ENCODE data around the gene MLH1.

The MLH1 gene

DNA sequence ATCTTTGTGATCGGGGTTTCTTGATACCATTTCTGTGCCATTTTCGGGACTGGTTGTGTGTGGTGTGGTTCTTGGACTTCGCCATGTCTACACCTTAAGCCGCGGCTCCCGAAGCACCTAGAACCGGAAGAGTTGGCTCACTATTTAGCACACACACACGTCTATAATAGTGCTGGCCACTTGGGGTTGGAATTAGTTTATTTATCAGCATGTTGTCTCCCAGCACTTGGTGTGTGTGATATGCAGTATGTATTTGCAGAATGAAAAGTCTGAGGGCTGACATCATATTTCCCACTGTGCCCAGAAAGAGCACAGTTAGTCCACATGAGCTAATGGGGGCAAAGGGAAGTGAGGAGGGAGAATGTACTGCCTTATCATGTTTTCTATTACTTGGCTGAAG is 23.6 kb downstream of the MLH1 start:
- H3K27ac ChIP-seq (ENCODE audit: low read depth, low read length) = no peak overlapping the region
- H3K36me3 ChIP-seq (ENCODE audit: control insufficient read depth in 1 of 2, insufficient read depth in 2 of 2, low read length in 2 of 2) = peaks cover 42 to 82% of the 10 kb centered on the region in 2 donors
- no peaks in the 10 kb centered on the region for H3K27me3 ChIP-seq (ENCODE audit: control insufficient read depth in 1 of 2, insufficient read depth in 2 of 2, low read length in 2 of 2)

DNA sequence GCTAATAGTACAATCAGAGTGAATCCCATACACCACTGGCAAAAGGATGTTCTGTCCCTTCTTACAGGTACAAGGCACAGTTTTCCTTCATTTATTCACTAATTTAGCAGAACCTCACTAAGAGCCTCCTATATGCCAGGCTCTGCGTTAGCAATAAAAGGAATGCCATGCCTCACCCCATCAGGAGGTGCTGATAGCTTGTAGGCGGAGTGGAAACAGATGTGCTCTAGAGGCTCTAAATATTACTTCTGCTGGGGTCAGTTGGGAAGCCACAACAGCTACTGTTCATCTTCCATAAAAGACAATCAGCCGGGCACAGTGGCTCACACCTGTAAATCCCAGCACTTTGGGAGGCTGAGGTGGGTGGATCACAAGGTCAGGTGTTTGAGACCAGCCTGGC is 24.4 kb downstream of the MLH1 start:
- Histone ChIP-seq H3K9me3 (ENCODE audit: control insufficient read depth in 1 of 2, low read length in 2 of 2) (no peaks in the 10 kb centered on the region), H3K36me3 (ENCODE audit: control insufficient read depth in 1 of 2, insufficient read depth in 2 of 2, low read length in 2 of 2) (peaks cover 41 to 81% of the 10 kb centered on the region in 2 donors), H3K4me3 (ENCODE audit: low read depth in 1 of 2, low read length in 2 of 2) (no peak overlapping the region), H3K27ac (ENCODE audit: low read depth, low read length) (no peak overlapping the region), H3K4me1 (ENCODE audit: control insufficient read depth in 1 of 2, insufficient read depth in 2 of 2, low read length in 2 of 2) (no peaks in the 10 kb centered on the region), H3K9ac (ENCODE audit: low read depth in 1 of 2, low read length in 2 of 2) (no peak overlapping the region), H3K27me3 (ENCODE audit: control insufficient read depth in 1 of 2, insufficient read depth in 2 of 2, low read length in 2 of 2) (no peaks in the 10 kb centered on the region)

More for the DNA sequence above, 23.6 kb downstream of the MLH1 start:
- Histone ChIP-seq H3K9ac (ENCODE audit: low read depth in 1 of 2, low read length in 2 of 2) (no peak overlapping the region), H3K9me3 (ENCODE audit: control insufficient read depth in 1 of 2, low read length in 2 of 2) (no peaks in the 10 kb centered on the region), H3K4me1 (ENCODE audit: control insufficient read depth in 1 of 2, insufficient read depth in 2 of 2, low read length in 2 of 2) (no peaks in the 10 kb centered on the region), H3K4me3 (ENCODE audit: low read depth in 1 of 2, low read length in 2 of 2) (no peak overlapping the region)

DNA sequence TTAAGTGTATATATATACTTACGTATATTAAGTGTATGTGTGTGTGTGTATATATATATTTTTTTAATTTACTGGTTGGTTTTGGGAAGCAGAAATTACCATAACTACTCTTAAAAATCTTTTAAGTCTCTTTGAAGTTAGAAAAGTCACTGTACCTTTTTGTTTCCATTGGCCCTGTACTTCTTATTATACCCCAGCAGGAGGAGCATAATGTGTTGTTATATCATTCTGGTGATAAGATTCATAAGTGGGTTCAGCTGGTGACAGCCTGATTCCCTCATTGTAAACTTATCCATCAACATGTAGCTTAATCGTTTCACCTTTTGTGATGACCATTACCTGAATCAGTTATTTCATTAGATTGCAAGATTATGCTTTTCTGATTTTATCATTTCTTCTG is 30.8 kb downstream of the MLH1 start:
- Histone ChIP-seq H3K36me3 (ENCODE audit: control insufficient read depth in 1 of 2, insufficient read depth in 2 of 2, low read length in 2 of 2) (peaks cover 34 to 75% of the 10 kb centered on the region in 2 donors), H3K9me3 (ENCODE audit: control insufficient read depth in 1 of 2, low read length in 2 of 2) (no peaks in the 10 kb centered on the region), H3K27ac (ENCODE audit: low read depth, low read length) (no peak overlapping the region), H3K9ac (ENCODE audit: low read depth in 1 of 2, low read length in 2 of 2) (no peak overlapping the region), H3K27me3 (ENCODE audit: control insufficient read depth in 1 of 2, insufficient read depth in 2 of 2, low read length in 2 of 2) (no peaks in the 10 kb centered on the region), H3K4me1 (ENCODE audit: control insufficient read depth in 1 of 2, insufficient read depth in 2 of 2, low read length in 2 of 2) (no peaks in the 10 kb centered on the region), H3K4me3 (ENCODE audit: low read depth in 1 of 2, low read length in 2 of 2) (no peak overlapping the region)

DNA sequence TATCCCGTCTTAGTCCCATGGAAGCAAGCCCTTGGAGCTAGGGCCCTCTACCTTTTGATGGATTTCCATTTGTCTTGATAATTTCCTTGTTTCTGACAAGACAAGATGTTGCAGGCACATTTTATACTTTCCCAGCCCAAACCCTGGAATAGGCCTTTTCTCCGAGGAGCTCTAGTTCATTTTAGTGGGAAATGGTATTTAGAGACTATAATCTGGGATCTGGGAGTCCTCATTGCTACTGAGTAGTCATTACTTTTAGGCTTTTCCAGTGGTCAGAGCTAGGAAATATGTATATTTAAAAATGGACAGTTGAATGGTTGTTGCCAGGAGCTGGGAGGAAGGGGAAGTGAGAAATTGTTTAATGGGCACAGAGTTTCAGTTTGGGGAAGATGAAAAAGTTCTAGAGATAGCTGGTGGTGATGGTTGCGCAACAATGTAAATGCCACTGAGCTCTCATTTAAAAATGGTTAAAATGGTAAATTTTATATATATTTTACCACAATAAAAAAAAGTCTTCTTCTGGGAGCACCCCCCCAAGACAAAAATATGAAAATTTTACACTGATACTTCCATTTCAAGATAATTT is 31.6 kb downstream of the MLH1 start:
- Histone ChIP-seq H3K27me3 (ENCODE audit: control insufficient read depth in 1 of 2, insufficient read depth in 2 of 2, low read length in 2 of 2) (no peaks in the 10 kb centered on the region), H3K36me3 (ENCODE audit: control insufficient read depth in 1 of 2, insufficient read depth in 2 of 2, low read length in 2 of 2) (peaks cover 34 to 74% of the 10 kb centered on the region in 2 donors), H3K9me3 (ENCODE audit: control insufficient read depth in 1 of 2, low read length in 2 of 2) (no peaks in the 10 kb centered on the region), H3K27ac (ENCODE audit: low read depth, low read length) (no peak overlapping the region), H3K9ac (ENCODE audit: low read depth in 1 of 2, low read length in 2 of 2) (no peak overlapping the region), H3K4me3 (ENCODE audit: low read depth in 1 of 2, low read length in 2 of 2) (no peak overlapping the region), H3K4me1 (ENCODE audit: control insufficient read depth in 1 of 2, insufficient read depth in 2 of 2, low read length in 2 of 2) (no peaks in the 10 kb centered on the region)

DNA sequence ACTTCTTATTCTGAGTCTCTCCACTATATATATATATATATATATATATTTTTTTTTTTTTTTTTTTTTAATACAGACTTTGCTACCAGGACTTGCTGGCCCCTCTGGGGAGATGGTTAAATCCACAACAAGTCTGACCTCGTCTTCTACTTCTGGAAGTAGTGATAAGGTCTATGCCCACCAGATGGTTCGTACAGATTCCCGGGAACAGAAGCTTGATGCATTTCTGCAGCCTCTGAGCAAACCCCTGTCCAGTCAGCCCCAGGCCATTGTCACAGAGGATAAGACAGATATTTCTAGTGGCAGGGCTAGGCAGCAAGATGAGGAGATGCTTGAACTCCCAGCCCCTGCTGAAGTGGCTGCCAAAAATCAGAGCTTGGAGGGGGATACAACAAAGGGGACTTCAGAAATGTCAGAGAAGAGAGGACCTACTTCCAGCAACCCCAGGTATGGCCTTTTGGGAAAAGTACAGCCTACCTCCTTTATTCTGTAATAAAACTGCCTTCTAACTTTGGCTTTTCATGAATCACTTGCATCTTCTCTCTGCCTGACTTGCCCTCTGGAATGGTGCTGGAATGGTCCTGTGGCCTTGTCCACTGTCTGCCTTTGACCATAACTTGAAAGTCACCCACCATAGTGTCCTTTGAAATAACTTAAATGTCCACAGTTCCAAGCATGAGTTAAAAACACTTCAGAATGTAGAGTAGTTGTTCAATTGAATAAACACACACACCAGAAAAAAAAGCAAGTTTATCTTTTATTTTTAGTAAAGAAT is 32.4 kb downstream of the MLH1 start:
- H3K9ac ChIP-seq (ENCODE audit: low read depth in 1 of 2, low read length in 2 of 2) = no peak overlapping the region
- no peaks in the 10 kb centered on the region for H3K9me3 ChIP-seq (ENCODE audit: control insufficient read depth in 1 of 2, low read length in 2 of 2)
- no peaks in the 10 kb centered on the region for H3K4me1 ChIP-seq (ENCODE audit: control insufficient read depth in 1 of 2, insufficient read depth in 2 of 2, low read length in 2 of 2)
- peaks cover 29 to 73% of the 10 kb centered on the region in 2 donors for H3K36me3 ChIP-seq (ENCODE audit: control insufficient read depth in 1 of 2, insufficient read depth in 2 of 2, low read length in 2 of 2)
- H3K27ac ChIP-seq (ENCODE audit: low read depth, low read length) = no peak overlapping the region
- no peak overlapping the region for H3K4me3 ChIP-seq (ENCODE audit: low read depth in 1 of 2, low read length in 2 of 2)
- no peaks in the 10 kb centered on the region for H3K27me3 ChIP-seq (ENCODE audit: control insufficient read depth in 1 of 2, insufficient read depth in 2 of 2, low read length in 2 of 2)

DNA sequence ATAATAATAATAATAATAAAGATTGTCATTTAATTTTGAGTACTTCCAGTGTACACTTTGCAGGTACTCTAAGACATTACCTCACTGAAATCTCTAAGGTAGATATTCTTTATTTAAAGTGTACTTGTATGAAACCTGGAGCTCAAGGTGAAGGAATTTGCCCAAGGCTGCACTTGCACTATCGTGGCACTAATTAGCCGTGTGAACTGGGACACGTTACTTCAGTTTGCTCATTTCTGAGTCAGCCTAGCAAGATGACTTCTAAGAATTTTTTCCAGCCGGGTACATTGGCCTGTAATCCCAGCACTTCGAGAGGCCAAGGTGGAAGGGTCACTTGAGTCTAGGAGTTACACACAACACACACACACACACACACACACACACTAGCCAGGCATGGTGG is 33.5 kb downstream of the MLH1 start:
- H3K36me3 ChIP-seq (ENCODE audit: control insufficient read depth in 1 of 2, insufficient read depth in 2 of 2, low read length in 2 of 2) = peaks cover 30 to 72% of the 10 kb centered on the region in 2 donors
- H3K4me3 ChIP-seq (ENCODE audit: low read depth in 1 of 2, low read length in 2 of 2) = no peak overlapping the region
- no peaks in the 10 kb centered on the region for H3K9me3 ChIP-seq (ENCODE audit: control insufficient read depth in 1 of 2, low read length in 2 of 2)
- H3K27ac ChIP-seq (ENCODE audit: low read depth, low read length) = no peak overlapping the region
- no peak overlapping the region for H3K9ac ChIP-seq (ENCODE audit: low read depth in 1 of 2, low read length in 2 of 2)
- no peaks in the 10 kb centered on the region for H3K27me3 ChIP-seq (ENCODE audit: control insufficient read depth in 1 of 2, insufficient read depth in 2 of 2, low read length in 2 of 2)
- no peaks in the 10 kb centered on the region for H3K4me1 ChIP-seq (ENCODE audit: control insufficient read depth in 1 of 2, insufficient read depth in 2 of 2, low read length in 2 of 2)

DNA sequence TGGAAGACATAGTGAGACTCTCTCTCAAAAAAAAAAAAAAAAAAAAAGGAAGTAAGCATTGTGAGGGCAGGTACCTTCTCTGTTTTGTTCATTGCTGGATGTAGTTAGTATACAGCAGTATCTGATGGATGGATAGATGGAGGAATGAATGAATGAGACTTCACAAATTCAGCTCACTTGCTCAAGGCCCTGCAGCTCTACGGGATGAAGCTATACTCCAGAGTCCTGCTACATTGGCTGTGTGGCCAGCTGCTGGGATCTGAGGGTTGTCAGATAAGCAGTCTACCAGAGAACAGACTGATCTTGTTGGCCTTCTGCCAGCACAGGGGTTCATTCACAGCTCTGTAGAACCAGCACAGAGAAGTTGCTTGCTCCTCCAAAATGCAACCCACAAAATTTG is 35.0 kb downstream of the MLH1 start:
- no peak overlapping the region for H3K9ac ChIP-seq (ENCODE audit: low read depth in 1 of 2, low read length in 2 of 2)
- H3K9me3 ChIP-seq (ENCODE audit: control insufficient read depth in 1 of 2, low read length in 2 of 2) = no peaks in the 10 kb centered on the region
- no peaks in the 10 kb centered on the region for H3K4me1 ChIP-seq (ENCODE audit: control insufficient read depth in 1 of 2, insufficient read depth in 2 of 2, low read length in 2 of 2)
- H3K36me3 ChIP-seq (ENCODE audit: control insufficient read depth in 1 of 2, insufficient read depth in 2 of 2, low read length in 2 of 2) = peaks cover 24 to 69% of the 10 kb centered on the region in 2 donors
- H3K27ac ChIP-seq (ENCODE audit: low read depth, low read length) = no peak overlapping the region
- H3K4me3 ChIP-seq (ENCODE audit: low read depth in 1 of 2, low read length in 2 of 2) = no peak overlapping the region
- no peaks in the 10 kb centered on the region for H3K27me3 ChIP-seq (ENCODE audit: control insufficient read depth in 1 of 2, insufficient read depth in 2 of 2, low read length in 2 of 2)

DNA sequence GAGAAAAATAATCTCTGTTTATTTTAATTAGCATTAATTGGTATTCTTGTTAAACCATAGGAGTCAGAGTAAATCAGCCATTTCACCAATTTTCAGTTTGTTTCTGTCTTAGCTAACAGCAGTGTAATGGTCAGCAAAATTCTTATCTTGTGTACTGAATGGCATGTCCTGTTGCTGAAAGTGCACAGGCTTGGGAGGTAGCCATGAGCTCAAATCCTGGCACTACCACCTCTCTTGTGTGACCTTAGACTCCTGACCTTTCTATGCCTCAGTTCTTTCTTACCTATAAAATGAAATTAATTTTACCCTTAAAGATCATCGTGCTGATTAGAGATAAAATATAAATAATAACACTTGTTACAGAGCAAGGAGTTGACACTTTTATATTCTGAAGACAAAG is 35.8 kb downstream of the MLH1 start:
- H3K4me1 ChIP-seq (ENCODE audit: control insufficient read depth in 1 of 2, insufficient read depth in 2 of 2, low read length in 2 of 2) = no peaks in the 10 kb centered on the region
- no peaks in the 10 kb centered on the region for H3K27me3 ChIP-seq (ENCODE audit: control insufficient read depth in 1 of 2, insufficient read depth in 2 of 2, low read length in 2 of 2)
- no peaks in the 10 kb centered on the region for H3K9me3 ChIP-seq (ENCODE audit: control insufficient read depth in 1 of 2, low read length in 2 of 2)
- peaks cover 24 to 69% of the 10 kb centered on the region in 2 donors for H3K36me3 ChIP-seq (ENCODE audit: control insufficient read depth in 1 of 2, insufficient read depth in 2 of 2, low read length in 2 of 2)
- H3K9ac ChIP-seq (ENCODE audit: low read depth in 1 of 2, low read length in 2 of 2) = no peak overlapping the region
- no peak overlapping the region for H3K4me3 ChIP-seq (ENCODE audit: low read depth in 1 of 2, low read length in 2 of 2)
- no peak overlapping the region for H3K27ac ChIP-seq (ENCODE audit: low read depth, low read length)

DNA sequence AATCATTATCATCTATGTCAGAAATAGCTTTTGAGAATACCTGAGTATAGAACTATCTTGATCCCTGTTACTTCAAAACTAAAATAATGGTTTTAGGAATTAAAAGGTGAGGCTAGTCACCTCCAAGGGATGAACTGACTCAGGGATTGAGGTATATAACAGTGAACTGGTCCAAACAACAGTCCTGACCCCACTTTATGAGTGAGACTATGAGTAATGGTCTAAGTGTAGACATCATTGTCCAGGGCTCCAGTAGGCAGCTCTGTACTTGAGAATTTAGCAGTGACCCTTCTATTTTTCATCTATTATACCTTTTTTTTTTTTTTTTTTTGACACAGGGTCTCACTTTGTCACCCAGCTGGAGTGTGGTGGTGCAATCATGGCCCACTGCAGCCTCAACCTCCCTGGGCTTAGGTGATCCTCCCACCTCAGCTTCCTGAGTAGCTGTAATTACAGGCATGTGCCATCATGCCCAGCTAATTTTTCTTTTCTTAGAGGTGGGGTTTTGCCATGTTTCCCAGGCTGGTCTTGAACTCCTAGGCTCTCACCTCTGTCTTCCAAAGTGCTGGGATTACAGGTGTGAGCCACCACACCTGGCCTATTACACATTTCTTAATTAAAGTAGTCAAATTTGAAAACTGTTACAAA is 36.3 kb downstream of the MLH1 start:
- Histone ChIP-seq H3K9ac (ENCODE audit: low read depth in 1 of 2, low read length in 2 of 2) (no peak overlapping the region), H3K4me3 (ENCODE audit: low read depth in 1 of 2, low read length in 2 of 2) (no peak overlapping the region), H3K36me3 (ENCODE audit: control insufficient read depth in 1 of 2, insufficient read depth in 2 of 2, low read length in 2 of 2) (peaks cover 24 to 69% of the 10 kb centered on the region in 2 donors), H3K4me1 (ENCODE audit: control insufficient read depth in 1 of 2, insufficient read depth in 2 of 2, low read length in 2 of 2) (no peaks in the 10 kb centered on the region), H3K27me3 (ENCODE audit: control insufficient read depth in 1 of 2, insufficient read depth in 2 of 2, low read length in 2 of 2) (no peaks in the 10 kb centered on the region), H3K9me3 (ENCODE audit: control insufficient read depth in 1 of 2, low read length in 2 of 2) (no peaks in the 10 kb centered on the region), H3K27ac (ENCODE audit: low read depth, low read length) (no peak overlapping the region)

DNA sequence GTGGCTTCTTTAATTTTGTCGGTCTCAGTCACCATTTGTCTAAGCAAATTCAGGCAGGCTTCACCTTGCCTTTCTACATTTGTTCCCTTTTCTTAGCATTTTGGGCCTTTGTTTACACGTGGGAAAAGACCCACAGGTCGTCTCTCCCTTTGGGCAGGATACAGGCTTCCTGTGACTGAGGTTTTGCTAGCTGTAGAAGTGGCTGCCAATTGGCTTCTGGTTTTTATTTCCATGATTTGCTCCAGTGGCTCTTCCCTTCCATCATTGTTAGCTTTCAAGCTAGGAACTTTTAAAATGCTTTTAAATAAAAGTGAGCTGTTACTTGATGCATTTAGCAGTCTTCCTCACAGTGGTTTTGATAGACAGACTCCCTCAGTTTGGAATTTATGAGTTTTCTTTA is 37.3 kb downstream of the MLH1 start:
- no peak overlapping the region for H3K27ac ChIP-seq (ENCODE audit: low read depth, low read length)
- no peaks in the 10 kb centered on the region for H3K9me3 ChIP-seq (ENCODE audit: control insufficient read depth in 1 of 2, low read length in 2 of 2)
- H3K36me3 ChIP-seq (ENCODE audit: control insufficient read depth in 1 of 2, insufficient read depth in 2 of 2, low read length in 2 of 2) = peaks cover 24 to 73% of the 10 kb centered on the region in 2 donors
- no peak overlapping the region for H3K9ac ChIP-seq (ENCODE audit: low read depth in 1 of 2, low read length in 2 of 2)
- H3K4me1 ChIP-seq (ENCODE audit: control insufficient read depth in 1 of 2, insufficient read depth in 2 of 2, low read length in 2 of 2) = no peaks in the 10 kb centered on the region
- H3K27me3 ChIP-seq (ENCODE audit: control insufficient read depth in 1 of 2, insufficient read depth in 2 of 2, low read length in 2 of 2) = no peaks in the 10 kb centered on the region
- H3K4me3 ChIP-seq (ENCODE audit: low read depth in 1 of 2, low read length in 2 of 2) = no peak overlapping the region
